Activated T-cell treated with anti-CD3 and anti-CD28 coated beads for 24 hours (primary cell): ENCODE results near the gene AGBL1.

Experiments used
- DNase-seq: peaks from one replicate; pipeline ENCODE4 v3.0.0-alpha.2; 2020; ENCODE audit warnings: low read depth

AGBL1 gene

DNA sequence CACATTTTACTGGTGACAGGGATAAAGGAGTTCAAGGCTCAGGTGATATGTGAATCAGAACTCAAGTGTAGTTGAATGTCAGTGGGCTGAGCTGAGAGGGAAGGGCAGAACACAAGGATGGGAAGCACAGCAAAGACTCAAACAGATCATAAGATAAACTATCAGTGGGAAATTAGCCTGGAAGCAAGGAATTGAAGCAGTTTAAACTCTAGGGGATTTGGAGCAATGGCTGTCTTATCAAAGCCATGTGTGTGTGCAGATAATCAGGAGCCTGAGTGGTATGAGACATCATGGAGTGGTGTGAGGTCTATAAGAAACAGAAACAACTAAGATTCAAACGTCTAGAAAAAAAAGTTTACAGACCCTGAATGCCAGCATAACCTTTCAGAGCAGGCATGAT is 634.6 kb downstream of the AGBL1 start:
- no peak for DNase-seq

GRCh38 chr15:86725628-86726027 is 646.0 kb downstream of the AGBL1 start:
- no peak for DNase-seq

DNA sequence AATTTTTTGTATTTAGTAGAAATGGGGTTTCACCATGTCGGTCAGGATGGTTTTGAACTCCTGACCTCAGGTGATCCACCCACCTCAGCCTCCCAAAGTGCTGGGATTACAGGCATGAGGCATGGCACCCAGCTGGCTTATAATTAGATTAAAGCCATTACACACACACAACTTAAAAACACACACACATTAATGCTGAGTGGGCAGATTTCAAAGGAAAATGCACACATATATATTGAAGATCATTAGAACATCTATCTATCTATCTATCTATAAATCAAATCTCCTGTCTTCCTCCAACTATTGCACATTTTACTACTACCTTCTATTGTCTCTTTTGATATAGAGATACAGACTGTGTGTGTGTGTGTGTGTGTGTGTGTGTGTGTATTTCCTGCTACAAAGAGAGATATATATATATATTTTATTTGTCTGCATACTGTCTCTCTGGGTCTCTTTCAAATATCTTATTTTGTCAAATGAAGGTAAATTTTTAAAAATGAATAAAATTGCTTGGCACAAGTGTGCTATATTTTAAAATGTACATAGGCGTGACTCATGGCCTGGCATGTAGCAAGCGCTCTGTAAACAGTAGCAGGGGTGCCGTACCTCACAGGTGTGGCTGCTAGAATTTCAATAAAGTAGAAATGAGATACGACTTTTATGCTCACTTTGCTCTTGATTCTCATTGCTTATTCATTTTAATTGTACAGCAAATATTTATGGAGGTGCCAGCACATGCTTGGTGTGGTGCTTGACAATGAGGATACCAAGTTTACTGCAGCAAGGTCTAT is 655.8 kb downstream of the AGBL1 start:
- no peak for DNase-seq

DNA sequence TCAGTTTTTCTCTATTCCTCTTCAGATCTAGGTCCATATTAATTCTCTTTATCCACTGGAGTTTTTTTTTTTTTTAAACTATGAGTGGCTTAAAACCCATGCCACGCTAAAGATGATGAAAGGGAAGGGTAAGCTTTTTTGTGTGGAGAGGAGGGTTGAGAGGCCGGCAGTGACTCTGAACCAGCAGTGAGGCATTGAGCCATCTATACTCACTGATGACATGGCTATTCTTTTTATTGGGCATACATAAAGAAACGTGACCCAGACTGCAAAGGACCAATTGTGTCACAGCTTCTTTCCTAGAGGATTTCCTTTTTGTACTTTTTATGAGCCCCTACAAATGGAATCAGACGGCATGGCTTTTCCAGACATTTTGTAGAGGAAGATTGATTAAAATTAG is 662.2 kb downstream of the AGBL1 start:
- no peak for DNase-seq

- peak; percentile 63 for DNase-seq
Measured at GRCh38 chr15:86743283-86743903, 663.7 kb downstream of the AGBL1 start.

GRCh38 chr15:86744198-86744780 is 664.6 kb downstream of the AGBL1 start:
- DNase-seq = no peak

GRCh38 chr15:86751116-86751515 is 671.4 kb downstream of the AGBL1 start:
- no peak for DNase-seq

- no peak for DNase-seq
Measured at GRCh38 chr15:86754846-86755245, 675.2 kb downstream of the AGBL1 start.

DNA sequence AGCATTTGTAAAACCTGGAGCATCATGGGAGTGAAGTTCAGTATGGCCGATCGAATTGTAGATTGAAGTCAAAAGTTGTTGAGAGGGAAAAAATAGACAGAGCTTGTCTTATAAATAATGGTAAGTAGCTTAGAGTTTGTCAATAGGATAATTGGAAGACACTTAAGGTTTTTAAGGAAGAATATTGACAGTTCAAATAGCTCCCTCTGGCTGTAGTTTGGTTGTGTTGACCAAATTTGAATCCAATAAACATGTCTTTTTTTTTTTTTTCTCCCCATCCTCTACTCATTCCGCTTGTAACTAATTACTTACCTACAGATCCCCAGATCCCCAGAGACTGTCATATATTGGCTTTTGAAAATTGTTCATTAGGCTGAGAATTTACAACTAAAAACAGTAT is 677.0 kb downstream of the AGBL1 start:
- DNase-seq = no peak

DNA sequence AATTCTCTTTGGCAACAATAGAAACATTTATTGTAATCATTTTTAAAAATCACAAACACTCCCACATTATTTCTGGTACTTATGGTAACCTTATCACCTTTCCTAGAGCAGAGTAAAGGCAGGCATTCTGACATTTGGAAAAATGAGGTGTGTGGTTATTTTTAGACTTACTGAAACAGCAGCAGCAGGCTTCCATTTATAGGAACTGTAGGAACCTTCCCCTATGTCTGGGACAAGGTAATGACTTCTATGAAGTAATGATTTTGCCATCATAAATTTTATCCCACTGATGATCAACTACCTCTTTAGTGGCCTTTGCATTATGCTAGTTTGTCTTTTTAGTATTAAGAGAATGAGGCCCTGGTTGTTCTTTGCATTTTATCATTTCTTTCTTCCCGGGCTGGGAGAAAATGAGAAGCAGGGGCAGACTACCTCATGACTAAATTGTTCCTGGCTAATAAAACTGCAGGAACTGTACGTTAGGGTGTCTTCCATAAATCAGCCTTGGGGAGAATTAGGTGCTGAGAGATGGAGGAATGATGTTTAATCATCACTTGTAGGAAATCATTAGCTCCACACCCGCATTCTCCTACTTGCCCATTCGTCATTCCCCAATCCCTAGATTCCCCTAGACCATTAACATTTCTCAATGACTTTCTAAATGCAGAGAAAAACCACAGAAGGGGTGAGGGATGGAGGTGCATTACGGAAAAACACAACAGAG is 680.3 kb downstream of the AGBL1 start:
- no peak for DNase-seq

- DNase-seq = no peak
Measured at GRCh38 chr15:86762874-86763273, 683.2 kb downstream of the AGBL1 start.

DNA sequence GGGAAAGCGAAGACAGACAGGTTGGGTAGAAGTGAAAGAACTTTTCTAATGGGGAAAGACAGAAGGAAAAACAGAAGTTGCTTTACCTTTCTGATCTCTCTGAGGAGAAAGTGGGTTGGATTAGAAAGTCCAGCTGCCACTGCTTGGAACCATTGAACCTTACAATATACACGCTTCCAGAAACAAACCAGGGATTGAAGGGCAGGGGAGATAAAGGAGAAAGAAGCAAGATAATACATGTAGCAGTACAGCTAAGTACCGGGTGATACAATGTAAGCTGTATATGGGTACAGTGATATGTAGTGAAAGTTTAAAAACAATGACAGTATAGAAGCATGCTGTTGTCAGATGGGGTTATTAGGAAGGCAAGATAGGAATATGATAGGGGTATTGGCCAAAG is 684.4 kb downstream of the AGBL1 start:
- DNase-seq = no peak

- no peak for DNase-seq
Measured at GRCh38 chr15:86765281-86765680, 685.6 kb downstream of the AGBL1 start.

- no peak for DNase-seq
Measured at GRCh38 chr15:86772369-86773059, 692.8 kb downstream of the AGBL1 start.

- no peak for DNase-seq
Measured at GRCh38 chr15:86773736-86774135, 694.1 kb downstream of the AGBL1 start.

DNA sequence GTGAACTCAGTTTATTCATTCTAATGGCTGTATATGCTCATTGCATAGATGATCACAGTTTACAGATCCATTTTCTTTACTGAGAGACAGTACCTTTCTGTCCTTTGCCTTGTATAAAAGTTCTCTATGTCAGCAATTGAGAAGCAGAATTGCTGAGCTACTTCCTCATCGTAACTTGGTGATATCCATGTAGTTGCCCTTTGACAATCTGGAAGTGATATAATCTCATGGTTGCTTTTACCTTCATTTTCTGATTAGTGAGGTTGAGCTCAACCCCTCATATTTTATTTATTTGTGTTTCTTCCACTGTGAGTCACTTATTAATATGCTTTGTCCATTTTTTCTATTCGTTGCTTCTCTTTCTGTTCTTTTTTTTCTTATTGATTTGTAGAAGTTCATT is 696.5 kb downstream of the AGBL1 start:
- DNase-seq = no peak

- DNase-seq = no peak
Measured at GRCh38 chr15:86796521-86796920, 716.9 kb downstream of the AGBL1 start.

- DNase-seq = no peak
Measured at GRCh38 chr15:86797135-86797534, 717.5 kb downstream of the AGBL1 start.

- no peak for DNase-seq
Measured at GRCh38 chr15:86799226-86799625, 719.6 kb downstream of the AGBL1 start.

- DNase-seq = no peak
Measured at GRCh38 chr15:86802244-86802643, 722.6 kb downstream of the AGBL1 start.

- DNase-seq = no peak
Measured at GRCh38 chr15:86804406-86804805, 724.7 kb downstream of the AGBL1 start.

DNA sequence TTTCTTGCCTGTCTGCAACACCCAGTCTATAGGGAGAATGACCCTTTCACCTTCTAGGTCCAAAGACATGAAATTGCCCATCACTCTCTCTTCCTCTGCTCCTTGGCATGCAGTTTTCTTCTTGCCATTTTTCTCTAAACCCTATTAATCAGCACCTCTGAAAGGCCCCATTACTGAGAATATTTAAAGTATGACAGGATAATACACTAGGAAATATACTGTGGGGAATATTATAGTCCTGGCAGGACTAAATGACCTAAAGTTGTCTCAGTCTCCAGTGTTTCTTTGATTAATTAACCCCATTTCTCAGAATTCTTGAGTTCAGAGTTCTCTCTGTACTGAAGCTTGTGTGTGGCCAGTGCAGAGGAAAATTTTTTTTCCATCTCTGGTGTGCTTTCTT is 730.7 kb downstream of the AGBL1 start:
- no peak for DNase-seq
